Bronchial epithelial cell (primary cell): ENCODE data around the gene MMS19. TPM values are rescaled to one million over a fixed set of nuclear protein-coding genes. Genes with fewer than 3 reads are reported as not detected.
"Not testable (repeated sequence)": the region's sequence is repeated elsewhere in the genome, so short reads cannot be mapped to it uniquely, and the experiment has no call there.

ENCODE experiments used
- DNase-seq: peaks from one replicate; pipeline ENCODE4 v3.0.0-alpha.2; 2010; ENCODE audit warnings: low read depth
- FAIRE-seq: peaks from 2 replicates; lab custom pipeline; 2011; peaks lifted over from hg19 to GRCh38; lab: Jason Lieb, UNC
- H3K27me3 ChIP-seq: 2 replicates; pipeline ENCODE4 v1.5.1; 2011; ENCODE audit warnings: low read length; ENCODE audit not compliant: control insufficient read depth, insufficient read depth
- H3K36me3 ChIP-seq: 2 replicates; pipeline ENCODE4 v1.5.1; 2011; ENCODE audit warnings: low read length; ENCODE audit not compliant: control insufficient read depth, insufficient read depth
- H3K4me3 ChIP-seq: 2 replicates; pipeline ENCODE4 v1.5.1; 2011; ENCODE audit warnings: mild to moderate bottlenecking, low read depth, low read length, control low read depth
- CTCF ChIP-seq: IDR thresholded peaks from 2 replicates; pipeline ENCODE4 v1.5.1; 2011; ENCODE audit warnings: mild to moderate bottlenecking, moderate library complexity, low read length, control low read depth, inconsistent platforms; ENCODE audit not compliant: insufficient read depth, severe bottlenecking
- total RNA-seq: library from RNA; depleted of rRNA; stranded (reverse); fragments of >200 nt; gene quantifications from 2 replicates; pipeline ENCODE4 v1.2.1, GENCODE V29; 2014

MMS19 gene
- total RNA-seq, 1 donor from 2014 or later, result 38.2 TPM

DNA sequence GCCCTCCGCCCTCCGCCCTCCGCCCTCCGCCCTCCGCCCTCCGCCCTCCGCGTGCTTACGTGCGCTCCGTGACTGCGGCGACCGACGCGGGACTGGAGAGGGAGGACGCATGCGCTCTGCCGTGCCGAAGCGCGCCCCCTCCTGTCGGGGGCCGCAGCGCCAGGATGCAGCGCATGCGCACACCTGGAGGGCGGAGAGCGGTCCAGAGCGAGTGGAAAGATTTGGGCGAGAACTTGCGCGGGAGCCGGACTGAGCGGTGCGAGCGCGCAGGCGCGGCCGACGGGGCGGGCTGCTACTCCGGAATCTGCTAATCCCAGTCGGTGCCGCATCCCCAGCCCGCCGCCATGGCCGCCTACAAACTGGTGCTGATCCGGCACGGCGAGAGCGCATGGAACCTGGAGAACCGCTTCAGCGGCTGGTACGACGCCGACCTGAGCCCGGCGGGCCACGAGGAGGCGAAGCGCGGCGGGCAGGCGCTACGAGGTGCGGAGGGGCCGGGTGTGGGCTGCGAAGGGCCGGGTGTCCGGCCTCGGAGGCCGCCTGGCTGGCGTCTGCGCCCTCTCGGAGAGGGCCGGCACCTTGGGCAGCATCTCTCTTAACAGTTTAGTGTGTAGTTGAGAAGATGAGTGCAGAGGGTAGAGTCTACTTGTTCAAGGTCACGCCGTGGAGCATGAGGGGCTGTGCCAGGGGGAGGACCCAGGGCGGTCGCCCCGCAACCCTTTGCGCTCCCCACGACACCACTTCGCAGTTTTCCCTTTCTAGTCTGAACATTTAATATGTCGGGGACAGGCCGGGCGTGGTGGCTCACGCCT lies 72.1 kb downstream of the MMS19 start, which contains the start of gene PGAM1:
Gene PGAM1, plus strand, starts transcription at position 228 of the 812 bp plus-strand sequence. Its CDS starts 117 bp downstream, at position 345.
- FAIRE-seq, result no peak
- Histone ChIP-seq H3K4me3 (peak within 1 kb of the TSS; percentile 98), H3K36me3 (peaks cover 10% of the 10 kb centered on the region), H3K27me3 (no peaks in the 10 kb centered on the region)
- TF ChIP-seq CTCF, result peak; percentile 91
- peak; percentile 89 for DNase-seq

GRCh38 chr10:97423757-97424098 lies 74.5 kb downstream of the MMS19 start:
- not testable (repeated sequence) for FAIRE-seq, DNase-seq, H3K4me3 ChIP-seq, H3K36me3 ChIP-seq, H3K27me3 ChIP-seq

- TF ChIP-seq CTCF, result no peak
- H3K36me3 ChIP-seq, result no peaks in the 10 kb centered on the region
- FAIRE-seq, result no peak
- no peaks in the 10 kb centered on the region for H3K27me3 ChIP-seq
- no peak overlapping the region for H3K4me3 ChIP-seq
- no peak for DNase-seq
These were observed 81.7 kb downstream of the MMS19 start for GRCh38 chr10:97416565-97416964.

GRCh38 chr10:97412891-97413304 lies 85.3 kb downstream of the MMS19 start:
- no peaks in the 10 kb centered on the region for H3K27me3 ChIP-seq
- FAIRE-seq (peak; percentile 99), DNase-seq (peak; percentile 99)
- H3K4me3 ChIP-seq, result no peak overlapping the region
- H3K36me3 ChIP-seq, result no peaks in the 10 kb centered on the region
- TF ChIP-seq CTCF, result no peak

- Histone ChIP-seq H3K27me3 (no peaks in the 10 kb centered on the region), H3K36me3 (no peaks in the 10 kb centered on the region), H3K4me3 (no peak overlapping the region)
- FAIRE-seq (no peak), DNase-seq (no peak)
- TF ChIP-seq CTCF, result no peak
These were observed 86.8 kb downstream of the MMS19 start for GRCh38 chr10:97411406-97411805.

DNA sequence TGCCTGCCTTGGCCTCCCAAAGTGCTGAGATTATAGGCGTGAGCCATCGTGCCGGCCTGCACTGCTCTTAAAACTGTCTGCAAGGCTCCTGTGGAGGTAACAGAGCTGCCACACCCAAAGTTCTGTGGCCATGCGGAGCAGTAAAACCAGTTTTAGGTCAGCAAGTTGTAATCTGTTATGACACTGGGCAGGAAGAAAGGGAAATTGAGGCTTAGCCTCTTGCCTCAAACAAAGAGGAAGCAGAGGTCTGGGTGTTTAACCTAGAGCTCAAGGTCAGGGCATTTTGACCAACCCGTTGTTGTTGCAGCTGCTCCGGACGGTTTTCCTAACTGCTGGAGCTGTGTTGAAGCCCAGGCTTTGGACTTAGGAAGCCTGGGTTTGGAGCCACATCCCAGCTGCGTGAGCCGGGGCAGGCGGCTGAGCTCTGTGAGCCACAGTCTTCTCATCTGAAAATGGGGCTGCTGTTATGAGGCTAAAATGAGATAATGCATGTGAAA lies 89.7 kb downstream of the MMS19 start:
- DNase-seq, result peak; percentile 84
- Histone ChIP-seq H3K4me3 (no peak overlapping the region), H3K27me3 (no peaks in the 10 kb centered on the region), H3K36me3 (no peaks in the 10 kb centered on the region)
- no peak for FAIRE-seq
- TF ChIP-seq CTCF, result no peak

Other genes with a start within 250 kb of the MMS19 start
- 4.7 and 6.7 TPM in 2 replicates for gene ARHGAP19, start 205.8 kb downstream of the MMS19 start, total RNA-seq
- 1.5 and 1.6 TPM in 2 replicates for gene FRAT1, start 179.2 kb downstream of the MMS19 start, total RNA-seq
- 8.2 and 11.3 TPM in 2 replicates for gene FRAT2, start 163.7 kb downstream of the MMS19 start, total RNA-seq
- gene RRP12, start 97.1 kb downstream of the MMS19 start, total RNA-seq, result 28.0 and 35.3 TPM in 2 replicates
- gene PGAM1, start 72.2 kb downstream of the MMS19 start, total RNA-seq, result 404 and 490 TPM in 2 replicates
- gene EXOSC1, start 52.4 kb downstream of the MMS19 start, total RNA-seq, result 30.9 and 34.2 TPM in 2 replicates
- 31.9 and 37.6 TPM in 2 replicates for gene ZDHHC16, start 52.2 kb downstream of the MMS19 start, total RNA-seq
- 11.1 and 12.4 TPM in 2 replicates for gene UBTD1, start 502 bp upstream of the MMS19 start, total RNA-seq
- gene ANKRD2, start 74.4 kb upstream of the MMS19 start, total RNA-seq, result 0.26 TPM in 2 replicates
- gene HOGA1, start 86.0 kb upstream of the MMS19 start, total RNA-seq, result 0.13 and 0.26 TPM in 2 replicates
- under 0.01 TPM in 1 of 2 replicates, not detected in the other for gene C10orf62, start 91.3 kb upstream of the MMS19 start, total RNA-seq
- 7.1 and 9.0 TPM in 2 replicates for gene MORN4, start 135.1 kb upstream of the MMS19 start, total RNA-seq
- gene PI4K2A, start 142.2 kb upstream of the MMS19 start, total RNA-seq, result 25.5 and 33.7 TPM in 2 replicates
- 89.2 and 99.3 TPM in 2 replicates for gene AVPI1, start 188.8 kb upstream of the MMS19 start, total RNA-seq
- 3.6 and 4.7 TPM in 2 replicates for gene MARVELD1, start 215.3 kb upstream of the MMS19 start, total RNA-seq
- gene ZFYVE27, start 238.7 kb upstream of the MMS19 start, total RNA-seq, result 15.3 and 19.1 TPM in 2 replicates